T-cell (primary cell): ENCODE measurements around the gene SDK1. TPM values are rescaled to one million over a fixed set of nuclear protein-coding genes. Genes with fewer than 3 reads are reported as not detected.

Experiments
- ATAC-seq, 4 experiments: fragments of 200-7000 bp in 3 of 4; fragments of 150-1000 bp in 1 of 4; cut with Tn5 transposase; replicated peaks in 1 of 4; 1 replicate in 3 of 4; 2 replicates in 1 of 4; pipeline ENCODE4 v1.10.0; 2021; ENCODE audit warnings: moderate library complexity in 3 of 4, mild to moderate bottlenecking in 2 of 4, moderate number of reproducible peaks in 1 of 4
- CTCF ChIA-PET, 2 donors: fragments of 300-600 bp; sonication (Branson Sonifier 250); formaldehyde crosslinking; loops; one replicate each; lab custom pipeline; 2022; ENCODE audit warnings: antibody characterized with exemption in 2 of 2; lab: Charles Lee
- POLR2A ChIA-PET, 2 donors: fragments of 300-600 bp; sonication (Branson Sonifier 250); formaldehyde crosslinking; loops; one replicate each; lab custom pipeline; 2022; ENCODE audit warnings: antibody characterized with exemption in 2 of 2; lab: Charles Lee
- DNase-seq, 35 experiments: peaks; one replicate each; pipeline versions ENCODE4 v3.0.0 to v3.0.0-alpha.2; 2013 to 2023
- H3K27ac ChIP-seq: one replicate; pipeline ENCODE4 v1.5.1; 2013; ENCODE audit warnings: low read length
- H3K27me3 ChIP-seq, 2 experiments: replicated peaks in 1 of 2; 1 replicate in 1 of 2; 2 replicates in 1 of 2; pipeline versions ENCODE4 v1.6.1 to v1.7.0; 2013; ENCODE audit warnings: low read length in 1 of 2, mixed read lengths in 1 of 2; ENCODE audit not compliant: control insufficient read depth in 2 of 2, insufficient read depth in 2 of 2; ENCODE audit errors: extremely low read depth in 1 of 2
- H3K36me3 ChIP-seq, 2 donors: 1 replicate in 1 of 2; 2 replicates in 1 of 2; pipeline versions ENCODE4 v1.6.1 to v1.7.0; 2013; ENCODE audit warnings: low read length in 1 of 2; ENCODE audit not compliant: control insufficient read depth in 2 of 2, insufficient read depth in 1 of 2; ENCODE audit errors: extremely low read depth in 1 of 2
- H3K4me1 ChIP-seq, 2 experiments: 1 replicate in 1 of 2; 2 replicates in 1 of 2; pipeline versions ENCODE4 v1.6.1 to v1.7.0; 2013; ENCODE audit warnings: low read length in 2 of 2, mixed read lengths in 1 of 2; ENCODE audit not compliant: insufficient read depth in 2 of 2, control insufficient read depth in 1 of 2; ENCODE audit errors: extremely low read depth in 1 of 2
- H3K4me3 ChIP-seq, 2 donors: 1 replicate in 1 of 2; 2 replicates in 1 of 2; pipeline versions ENCODE4 v1.5.1 to v1.7.0; 2013; ENCODE audit warnings: mild to moderate bottlenecking in 2 of 2, low read length in 1 of 2, moderate library complexity in 1 of 2; ENCODE audit not compliant: control insufficient read depth in 1 of 2; ENCODE audit errors: extremely low read depth in 1 of 2
- H3K9me3 ChIP-seq: 2 replicates; pipeline ENCODE4 v1.7.0; 2013
- H3K27ac Mint-ChIP-seq, 2 donors: one replicate each; pipeline ENCODE4 v1.8.0; 2020 to 2021; ENCODE audit warnings: mild to moderate bottlenecking in 2 of 2, mixed read lengths in 2 of 2
- H3K27me3 Mint-ChIP-seq, 2 donors: one replicate each; pipeline ENCODE4 v1.8.0; 2021 to 2022; ENCODE audit warnings: mixed read lengths in 2 of 2
- H3K36me3 Mint-ChIP-seq: one replicate; pipeline ENCODE4 v1.8.0; 2021; ENCODE audit warnings: mixed read lengths
- H3K4me1 Mint-ChIP-seq, 3 donors: one replicate each; pipeline ENCODE4 v1.8.0; 2020 to 2022; ENCODE audit warnings: mixed read lengths in 3 of 3, mild to moderate bottlenecking in 1 of 3
- H3K4me3 Mint-ChIP-seq, 3 donors: one replicate each; pipeline ENCODE4 v1.8.0; 2020 to 2022; ENCODE audit warnings: mild to moderate bottlenecking in 3 of 3, mixed read lengths in 3 of 3, moderate library complexity in 3 of 3
- H3K9me3 Mint-ChIP-seq, 3 donors: one replicate each; pipeline ENCODE4 v1.8.0; 2020 to 2022; ENCODE audit warnings: mixed read lengths in 3 of 3
- WGBS: methylation state at CpG from one replicate; pipeline ENCODE4 v1.1.5; 2013; ENCODE audit warnings: missing lambda C conversion rate; ENCODE audit not compliant: insufficient coverage; 5-methylcytosine and 5-hydroxymethylcytosine counted together
- total RNA-seq, 35 experiments: library from RNA in 6 of 35; stranded (reverse) in 6 of 35; fragments of 120-200 nt in 1 of 35; gene quantifications; one replicate each; pipeline versions ENCODE4 v1.2.1 to v1.2.4 and lab custom pipeline; 2013 to 2026

SDK1 gene
- total RNA-seq, 5 donors from 2014 or later (not counting 1 experiment from before 2014, with no cell fraction given) = 0.47 to 1.7 (median 0.63) TPM

GRCh38 chr7:4209966-4210365 is 908.9 kb downstream of the SDK1 start:
- Histone ChIP-seq H3K27me3 (peaks cover 0 to 3% of the 10 kb centered on the region in 2 experiments), H3K4me3 (no peak overlapping the region), H3K9me3 (no peaks in the 10 kb centered on the region), H3K4me1 (no peaks in the 10 kb centered on the region), H3K36me3 (no peaks in the 10 kb centered on the region), H3K27ac (no peak overlapping the region)
- ChIA-PET CTCF (no interaction called here), POLR2A (no interaction called here)
- 91% methylated on average over 20 of the region's 20 CpGs for WGBS
- Mint-ChIP-seq H3K36me3 (no peaks in the 10 kb centered on the region), H3K9me3 (no peaks in the 10 kb centered on the region), H3K27me3 (no peaks in the 10 kb centered on the region), H3K4me1 (peaks cover 0 to 4% (median 3%) of the 10 kb centered on the region in 3 donors), H3K4me3 (no peak overlapping the region), H3K27ac (no peak overlapping the region)
- no peak for ATAC-seq
- DNase-seq = no peak

- H3K4me3 ChIP-seq = no peak overlapping the region
Observed at GRCh38 chr7:4210821-4211220, 909.8 kb downstream of the SDK1 start.

GRCh38 chr7:4211261-4211660 is 910.2 kb downstream of the SDK1 start:
- Mint-ChIP-seq H3K4me3 (no peak overlapping the region), H3K36me3 (no peaks in the 10 kb centered on the region), H3K9me3 (no peaks in the 10 kb centered on the region), H3K27ac (no peak overlapping the region), H3K4me1 (no peaks in the 10 kb centered on the region), H3K27me3 (no peaks in the 10 kb centered on the region)
- Histone ChIP-seq H3K4me3 (no peak overlapping the region), H3K27me3 (peaks cover 0 to 3% of the 10 kb centered on the region in 2 experiments), H3K9me3 (no peaks in the 10 kb centered on the region), H3K4me1 (no peaks in the 10 kb centered on the region), H3K36me3 (no peaks in the 10 kb centered on the region), H3K27ac (no peak overlapping the region)
- no peak for ATAC-seq
- 97% methylated on average over 9 of the region's 11 CpGs for WGBS
- DNase-seq = no peak
- POLR2A ChIA-PET = interaction anchor here in 1 of 2 donors (0.7 kb wide), 1 partner anchor 1799 kb away, joined by 3 read pairs; no protein-coding TSS in a partner anchor
- CTCF ChIA-PET = no interaction called here

More at GRCh38 chr7:4210821-4211220, 909.8 kb downstream of the SDK1 start:
- Mint-ChIP-seq H3K36me3 (no peaks in the 10 kb centered on the region), H3K4me1 (no peaks in the 10 kb centered on the region), H3K4me3 (no peak overlapping the region), H3K27me3 (no peaks in the 10 kb centered on the region), H3K27ac (no peak overlapping the region), H3K9me3 (no peaks in the 10 kb centered on the region)
- Histone ChIP-seq H3K4me1 (no peaks in the 10 kb centered on the region), H3K27me3 (peaks cover 0 to 3% of the 10 kb centered on the region in 2 experiments), H3K36me3 (no peaks in the 10 kb centered on the region), H3K9me3 (no peaks in the 10 kb centered on the region), H3K27ac (no peak overlapping the region)
- ChIA-PET POLR2A (interaction anchor here in 1 of 2 donors (0.7 kb wide), 1 partner anchor 1798 kb away, joined by 3 read pairs; no protein-coding TSS in a partner anchor), CTCF (no interaction called here)
- ATAC-seq (no peak), DNase-seq (no peak)
- WGBS = 93% methylated on average over 8 of the region's 13 CpGs

GRCh38 chr7:4212376-4212775 is 911.3 kb downstream of the SDK1 start:
- H3K4me1 Mint-ChIP-seq = no peaks in the 10 kb centered on the region
- H3K27me3 ChIP-seq = peaks cover 0 to 3% of the 10 kb centered on the region in 2 experiments
- no peaks in the 10 kb centered on the region for H3K27me3 Mint-ChIP-seq
- H3K9me3 ChIP-seq = no peaks in the 10 kb centered on the region
- 80% methylated on average over 11 of the region's 12 CpGs for WGBS
- no peak overlapping the region for H3K27ac ChIP-seq
- no peak overlapping the region for H3K4me3 Mint-ChIP-seq
- ChIA-PET POLR2A (no interaction called here), CTCF (no interaction called here)
- H3K36me3 ChIP-seq = no peaks in the 10 kb centered on the region
- no peak overlapping the region for H3K27ac Mint-ChIP-seq
- no peak overlapping the region for H3K4me3 ChIP-seq
- H3K9me3 Mint-ChIP-seq = no peaks in the 10 kb centered on the region
- H3K36me3 Mint-ChIP-seq = no peaks in the 10 kb centered on the region
- no peaks in the 10 kb centered on the region for H3K4me1 ChIP-seq
- DNase-seq (no peak), ATAC-seq (no peak)

- Mint-ChIP-seq H3K36me3 (no peaks in the 10 kb centered on the region), H3K9me3 (no peaks in the 10 kb centered on the region), H3K4me1 (no peaks in the 10 kb centered on the region), H3K4me3 (no peak overlapping the region), H3K27me3 (no peaks in the 10 kb centered on the region), H3K27ac (no peak overlapping the region)
- Histone ChIP-seq H3K36me3 (no peaks in the 10 kb centered on the region), H3K27me3 (peaks cover 0 to 3% of the 10 kb centered on the region in 2 experiments), H3K4me3 (no peak overlapping the region), H3K27ac (no peak overlapping the region), H3K9me3 (no peaks in the 10 kb centered on the region), H3K4me1 (no peaks in the 10 kb centered on the region)
- no peak for ATAC-seq
- POLR2A ChIA-PET = no interaction called here
- WGBS = 85% methylated on average over 31 of the region's 32 CpGs
- DNase-seq = no peak
- CTCF ChIA-PET = no interaction called here
Observed at GRCh38 chr7:4214291-4215155, 913.5 kb downstream of the SDK1 start.

GRCh38 chr7:4215176-4215720 is 914.2 kb downstream of the SDK1 start:
- Histone ChIP-seq H3K36me3 (no peaks in the 10 kb centered on the region), H3K27me3 (peaks cover 0 to 5% of the 10 kb centered on the region in 2 experiments), H3K9me3 (no peaks in the 10 kb centered on the region), H3K4me1 (no peaks in the 10 kb centered on the region), H3K4me3 (no peak overlapping the region), H3K27ac (no peak overlapping the region)
- 91% methylated on average over 16 of the region's 19 CpGs for WGBS
- no peak overlapping the region for H3K27ac Mint-ChIP-seq
- H3K9me3 Mint-ChIP-seq = no peaks in the 10 kb centered on the region
- ATAC-seq (no peak), DNase-seq (no peak)
- no peaks in the 10 kb centered on the region for H3K27me3 Mint-ChIP-seq
- CTCF ChIA-PET = no interaction called here
- H3K4me1 Mint-ChIP-seq = no peaks in the 10 kb centered on the region
- H3K36me3 Mint-ChIP-seq = no peaks in the 10 kb centered on the region
- no peak overlapping the region for H3K4me3 Mint-ChIP-seq
- POLR2A ChIA-PET = no interaction called here
